Measurements from ENCODE around the gene LDLRAD4.

- TF ChIP-seq CTCF (conservative IDR thresholded peaks at IDR 0.05), result no peak
- no peak for TF ChIP-seq EZH2 (IDR thresholded peaks at IDR 0.05; ENCODE audit: low read depth)
These were observed 399.4 kb downstream of the LDLRAD4 start for GRCh38 chr18:13617826-13618515.

Data from PC-9 (cell line).